GM12864 (cell line): ENCODE measurements around the gene LYPD8.

Experiments used
- DNase-seq: peaks from one replicate; pipeline ENCODE4 v3.0.0-alpha.2; 2011; ENCODE audit warnings: low read depth
- H3K4me3 ChIP-seq: 2 replicates; pipeline ENCODE4 v1.5.1; 2011; ENCODE audit warnings: mild to moderate bottlenecking, low read depth, low read length, control low read depth
- CTCF ChIP-seq: IDR thresholded peaks from 2 replicates; pipeline ENCODE4 v1.5.1; 2011; ENCODE audit warnings: low read depth, mild to moderate bottlenecking, moderate library complexity, low read length, control low read depth, inconsistent platforms; ENCODE audit errors: missing control alignments

Gene LYPD8

GRCh38 chr1:248691567-248692155, 63.9 kb downstream of the LYPD8 start:
- no peak overlapping the region for H3K4me3 ChIP-seq
- TF ChIP-seq CTCF: no peak
- no peak for DNase-seq
